HG02678 (cell line): Measurements from ENCODE around the gene DAAM2.

Source experiments
- ATAC-seq: cut with Tn5 transposase; IDR thresholded peaks from one replicate; pipeline ENCODE4 v1.9.1; 2021; ENCODE audit warnings: mild to moderate bottlenecking, moderate library complexity; ENCODE audit not compliant: unreplicated experiment

The DAAM2 gene

GRCh38 chr6:39947611-39948068 is 155.5 kb downstream of the DAAM2 start:
- no peak for ATAC-seq

DNA sequence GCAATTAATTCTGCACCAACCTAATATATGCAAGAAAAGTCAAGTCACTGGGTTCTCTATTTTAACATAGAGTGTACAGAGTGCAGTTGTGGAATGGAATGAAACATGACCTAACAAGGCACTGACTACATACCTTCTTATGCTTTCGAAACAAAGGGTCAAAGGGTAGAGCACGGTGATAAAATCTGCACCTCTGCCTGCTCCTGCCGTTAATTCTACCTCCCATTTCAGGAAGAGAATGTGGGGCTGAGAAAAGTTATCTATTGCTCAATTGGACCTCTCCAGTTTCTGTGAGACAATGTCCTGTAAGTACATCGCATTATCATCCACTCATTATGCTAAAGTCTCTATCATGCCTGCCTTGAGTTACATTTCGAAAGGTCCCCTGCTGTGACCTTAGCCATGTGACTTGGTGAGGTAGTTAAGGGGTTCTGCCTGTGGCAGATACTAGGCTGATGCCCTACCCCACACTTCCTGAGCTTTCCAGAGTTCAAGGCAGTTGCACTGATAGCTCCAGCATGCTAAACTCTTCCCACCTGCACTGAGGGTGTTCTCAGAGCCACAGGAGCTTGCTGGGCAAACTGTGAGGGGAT is 156.1 kb downstream of the DAAM2 start:
- no peak for ATAC-seq

DNA sequence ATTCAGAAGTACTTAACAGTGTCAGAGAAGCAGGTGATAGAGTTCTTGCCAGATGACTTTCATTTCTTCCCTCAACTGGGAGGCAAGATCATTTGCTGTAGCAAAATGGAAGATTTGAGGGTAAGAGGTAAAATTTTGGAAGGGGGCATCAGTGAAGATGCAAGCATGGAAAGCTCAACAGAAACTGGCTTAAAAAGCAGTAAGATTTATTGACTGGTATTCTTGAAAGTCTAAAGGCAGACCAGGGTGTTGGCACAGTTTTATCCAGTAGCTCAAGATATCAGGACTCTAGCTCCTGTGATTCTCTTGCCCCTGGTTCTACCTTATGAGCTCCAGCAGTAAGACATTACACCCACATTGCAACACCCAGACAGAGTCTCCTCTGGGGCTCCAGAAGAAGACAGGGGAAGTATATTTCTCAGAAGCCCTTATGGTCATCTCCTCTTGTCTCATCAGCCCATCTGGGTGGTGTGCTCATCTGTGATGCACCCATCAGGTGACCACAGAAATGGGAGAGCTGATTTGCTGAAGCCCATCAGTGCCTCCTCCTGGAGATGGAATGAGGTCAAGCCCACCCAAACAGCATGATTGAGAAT is 158.0 kb downstream of the DAAM2 start:
- ATAC-seq: no peak

GRCh38 chr6:39951191-39951590 is 159.0 kb downstream of the DAAM2 start:
- no peak for ATAC-seq

DNA sequence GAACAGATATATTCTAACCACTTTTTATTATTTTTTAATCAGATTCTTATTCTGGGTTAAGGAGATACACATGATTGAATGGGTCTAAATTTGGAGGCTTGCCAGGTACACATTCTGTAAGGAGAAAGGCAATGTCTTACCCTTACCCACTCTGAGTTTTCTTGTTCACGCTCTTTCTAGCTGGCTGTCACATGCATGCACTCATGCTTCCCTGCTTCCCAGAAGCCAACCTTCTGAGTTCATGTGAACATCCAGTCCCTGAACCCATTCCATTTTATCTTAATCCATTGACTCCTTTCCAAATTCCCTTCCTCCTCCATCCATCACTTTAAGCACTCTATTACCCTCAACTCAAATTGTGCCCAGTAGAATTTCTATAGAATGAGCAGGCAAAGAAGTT is 159.5 kb downstream of the DAAM2 start:
- ATAC-seq: no peak

GRCh38 chr6:39952167-39952566 is 160.0 kb downstream of the DAAM2 start:
- no peak for ATAC-seq

- ATAC-seq: no peak
Observed at GRCh38 chr6:39953076-39953618, 161.0 kb downstream of the DAAM2 start.
